HCEC 1CT (cell line): Measurements from ENCODE around the gene KLF13.

Experiments used
- DNase-seq: peaks from one replicate; pipeline ENCODE4 v3.0.0-alpha.2; 2017

Gene KLF13

DNA sequence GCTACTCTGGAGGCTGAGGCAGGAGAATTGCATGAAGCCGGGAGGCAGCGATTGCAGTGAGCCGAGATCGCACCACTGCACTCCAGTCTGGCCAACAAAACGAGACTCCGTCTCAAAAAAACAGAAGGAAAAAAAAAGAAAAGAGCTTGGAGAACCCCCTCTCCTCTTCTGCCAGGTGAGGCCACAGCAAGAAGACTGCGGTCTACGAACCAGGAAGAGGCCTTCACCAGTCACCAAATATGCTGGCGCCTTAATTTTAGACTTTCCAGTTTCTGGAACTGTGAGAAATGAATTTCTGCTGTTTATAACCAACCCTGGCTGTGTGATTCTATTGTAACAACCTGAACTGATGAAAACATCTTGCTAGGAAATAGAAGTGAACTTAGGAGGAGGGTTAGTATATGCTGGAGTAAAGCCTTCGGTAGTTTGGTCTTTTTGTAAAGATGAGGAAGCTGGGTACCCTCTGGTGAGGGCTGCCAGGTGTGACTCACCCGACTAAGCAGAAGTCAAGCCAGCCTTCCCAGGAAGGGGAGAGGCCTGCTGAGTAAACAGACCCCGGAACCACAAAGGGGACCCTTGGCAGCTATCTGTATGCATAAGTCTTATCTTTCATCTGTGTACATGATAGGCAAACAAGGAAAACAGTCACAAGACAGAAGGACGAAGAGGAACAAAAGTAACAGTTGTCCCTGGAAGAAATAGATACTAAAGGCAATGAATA is 78.7 kb downstream of the KLF13 start:
- no peak for DNase-seq

DNA sequence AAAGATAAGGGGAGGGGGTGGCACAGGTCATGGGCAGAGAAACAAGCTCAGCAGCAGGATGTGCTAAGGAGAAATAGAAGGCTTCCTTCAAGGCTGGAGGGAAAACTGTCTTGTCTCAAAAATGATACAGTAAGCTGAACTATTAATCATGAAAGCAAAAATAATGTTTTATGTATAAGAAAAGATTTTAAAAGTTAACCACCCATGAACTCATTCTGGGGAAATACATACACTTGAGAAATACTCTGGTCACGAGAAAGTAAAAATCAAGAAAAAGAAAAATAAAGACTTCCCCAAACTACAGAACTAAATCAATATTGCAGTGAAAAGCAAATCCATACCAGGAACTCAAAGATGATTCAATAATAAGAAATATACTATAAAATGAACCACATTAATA is 80.7 kb downstream of the KLF13 start:
- DNase-seq = no peak

DNA sequence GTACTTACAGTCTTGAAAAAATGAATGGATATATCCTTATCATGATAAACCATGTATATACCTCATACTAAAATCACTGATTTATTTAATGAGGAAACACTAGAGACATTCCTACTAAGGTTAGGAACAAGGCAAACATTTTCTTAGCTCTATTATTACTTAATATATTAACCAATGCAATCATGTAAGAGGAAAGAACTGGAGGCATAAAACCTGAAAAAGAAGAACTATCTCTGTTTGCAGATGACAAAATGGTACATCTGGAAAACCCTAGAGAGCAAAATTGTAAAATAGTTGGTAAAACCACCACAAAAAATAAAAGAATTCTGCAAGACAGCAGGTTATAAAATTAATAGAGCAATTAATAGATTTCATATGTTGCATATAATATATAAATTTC is 81.2 kb downstream of the KLF13 start:
- no peak for DNase-seq

DNA sequence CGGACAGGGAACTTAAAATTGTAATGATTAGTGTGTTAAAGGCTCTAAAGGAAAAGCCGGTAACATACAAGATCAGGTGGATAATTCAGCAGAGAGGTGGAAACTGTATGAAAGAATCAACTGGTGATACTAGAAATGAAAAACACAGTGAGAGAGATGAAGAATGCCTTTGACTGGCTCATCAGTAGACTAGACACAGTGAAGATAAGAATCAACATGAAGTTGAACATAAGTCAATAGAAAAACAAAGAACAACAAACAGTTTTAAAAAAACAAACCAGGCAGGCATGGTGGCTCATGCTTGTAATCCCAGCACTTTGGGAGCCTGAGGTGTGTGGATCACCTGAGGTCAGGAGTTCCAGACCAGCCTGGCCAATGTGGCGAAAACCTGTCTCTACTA is 82.1 kb downstream of the KLF13 start:
- no peak for DNase-seq

DNA sequence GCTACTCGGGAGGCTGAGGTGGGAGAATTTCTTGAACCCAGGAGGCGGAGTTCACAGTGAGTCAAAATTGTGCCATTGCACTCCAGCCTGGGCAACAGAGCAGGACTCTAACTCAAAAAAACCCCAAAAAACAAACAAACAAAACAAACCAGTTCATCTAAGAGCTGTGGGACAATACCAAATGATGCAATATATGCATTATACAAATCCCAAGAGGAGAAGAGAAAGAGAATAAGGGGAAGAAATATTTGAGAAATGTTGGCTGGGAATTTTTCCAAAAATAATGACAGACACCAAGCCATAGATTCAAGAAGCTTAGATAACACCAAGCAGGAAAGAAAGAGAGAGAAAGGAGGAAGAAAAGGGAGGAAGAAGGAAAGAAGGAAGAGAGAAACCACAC is 82.5 kb downstream of the KLF13 start:
- no peak for DNase-seq

DNA sequence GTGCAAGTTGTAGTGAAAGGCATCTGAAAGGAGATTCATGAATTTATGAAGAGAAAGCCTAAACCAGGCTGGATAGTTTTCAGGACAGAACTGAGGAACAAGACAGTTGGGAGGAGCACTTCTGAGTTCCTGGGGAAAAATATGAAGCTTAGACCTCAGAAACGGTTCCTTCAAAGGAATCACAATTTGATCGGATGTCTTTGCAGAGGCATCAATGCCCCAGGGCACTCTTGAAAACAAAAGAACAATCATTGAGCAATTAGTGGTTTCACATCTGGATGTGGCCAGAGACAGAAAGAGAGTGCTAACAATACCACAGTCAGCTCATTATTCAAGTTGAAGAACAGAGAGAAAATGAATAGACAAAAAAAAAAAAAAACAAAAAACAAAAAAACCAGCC is 86.2 kb downstream of the KLF13 start:
- DNase-seq = no peak

DNA sequence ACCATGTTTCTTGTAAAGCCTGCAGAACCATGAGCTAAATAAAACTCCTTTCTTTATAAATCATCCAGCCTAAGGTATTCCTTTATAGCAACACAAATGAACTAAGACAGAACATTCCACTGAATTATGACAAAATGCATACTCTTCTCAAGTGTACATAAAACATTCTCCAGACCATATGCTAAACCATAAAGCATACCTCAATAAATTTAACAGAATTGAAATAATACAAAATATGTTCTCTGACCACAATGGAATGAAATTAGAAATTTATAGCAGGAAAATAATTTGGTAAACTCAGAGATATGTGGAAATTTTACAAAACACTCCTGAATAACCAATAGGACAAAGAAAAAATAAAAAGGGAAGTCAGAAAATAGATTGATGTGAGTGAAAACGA is 88.6 kb downstream of the KLF13 start:
- no peak for DNase-seq

DNA sequence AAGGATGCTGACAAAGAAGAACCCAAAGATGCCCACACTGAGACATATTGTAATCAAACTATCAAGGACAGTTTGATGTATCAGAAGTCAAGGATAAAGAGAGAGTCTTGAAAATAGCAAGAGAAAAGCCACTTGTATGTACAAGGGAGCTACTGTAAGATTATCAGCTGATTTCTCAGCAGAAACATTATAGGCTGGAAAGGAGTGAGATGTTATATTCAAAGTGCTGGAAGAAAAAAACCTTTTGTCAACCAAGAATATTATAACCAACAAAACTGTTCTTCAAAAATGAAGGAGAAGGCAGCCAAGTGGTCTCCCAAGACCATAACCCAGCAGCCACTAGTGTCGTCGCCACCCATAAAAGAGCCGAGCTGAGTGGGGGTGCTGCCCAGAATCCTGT is 93.2 kb downstream of the KLF13 start:
- DNase-seq = no peak

DNA sequence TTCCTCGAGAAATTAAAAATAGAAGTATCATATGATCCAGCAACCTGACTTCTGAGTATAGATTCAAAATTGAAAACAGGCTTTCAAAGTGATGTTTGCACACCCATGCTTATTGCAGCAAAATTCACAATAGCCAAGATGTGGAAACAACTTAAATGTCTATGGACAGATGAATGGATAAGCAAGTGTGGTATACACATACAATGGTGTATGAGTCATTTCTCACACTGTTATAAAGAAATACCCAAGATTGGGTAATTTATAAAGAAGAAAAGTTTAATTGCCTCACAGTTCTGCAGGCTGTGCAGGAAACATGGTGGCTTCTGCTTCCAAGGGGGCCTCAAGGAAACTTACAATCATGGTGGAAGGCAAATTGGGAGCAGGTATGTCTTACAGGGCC is 100.8 kb downstream of the KLF13 start:
- peak; percentile 46 for DNase-seq
